HepG2 (cell line): ENCODE data around the gene MARS1. TPM values are rescaled to one million over a fixed set of nuclear protein-coding genes. Genes with fewer than 3 reads are reported as not detected.
A peak's percentile ranks its signal among the peaks of the same experiment; 100 is the strongest.

ENCODE experiments used
- AHR ChIP-seq: IDR thresholded peaks from 2 replicates; pipeline ENCODE4 v1.6.1; 2018; ENCODE audit warnings: missing genetic modification reagents, missing compliant biosample characterization
- ARID4A ChIP-seq: sonication (generic); formaldehyde crosslinking; IDR thresholded peaks from 2 replicates; pipeline ENCODE4 v1.5.0; 2020; ENCODE audit warnings: mild to moderate bottlenecking, missing genetic modification reagents, borderline replicate concordance
- ARNT2 ChIP-seq: sonication (generic); formaldehyde crosslinking; IDR thresholded peaks from 2 replicates; pipeline ENCODE4 v1.8.0; 2022; ENCODE audit warnings: mild to moderate bottlenecking, low read depth, missing genetic modification reagents, moderate library complexity
- DRAP1 ChIP-seq: IDR thresholded peaks from 2 replicates; pipeline ENCODE4 v1.6.1; 2016; ENCODE audit warnings: missing genetic modification reagents, missing compliant biosample characterization
- ELF3 ChIP-seq: IDR thresholded peaks from 2 replicates; pipeline ENCODE4 v1.6.1; 2016; ENCODE audit warnings: missing genetic modification reagents, missing compliant biosample characterization
- FOXA3 ChIP-seq: IDR thresholded peaks from 2 replicates; pipeline ENCODE4 v1.6.1; 2016; ENCODE audit warnings: missing genetic modification reagents, missing compliant biosample characterization
- GABPB1 ChIP-seq: IDR thresholded peaks from 2 replicates; pipeline ENCODE4 v1.6.1; 2016; ENCODE audit warnings: mild to moderate bottlenecking, missing genetic modification reagents, moderate library complexity, missing compliant biosample characterization
- GATAD2A ChIP-seq: IDR thresholded peaks from 2 replicates; pipeline ENCODE4 v1.6.1; 2016
- HMG20A ChIP-seq: IDR thresholded peaks from 2 replicates; pipeline ENCODE4 v1.6.1; 2016; ENCODE audit warnings: borderline replicate concordance
- KDM2A ChIP-seq: sonication (generic); formaldehyde crosslinking; IDR thresholded peaks from 2 replicates; pipeline ENCODE4 v1.4.0; 2020; ENCODE audit warnings: low read depth, missing genetic modification reagents, borderline replicate concordance
- PHF20 ChIP-seq: sonication (generic); formaldehyde crosslinking; IDR thresholded peaks from 2 replicates; pipeline ENCODE4 v1.5.0; 2020; ENCODE audit warnings: mild to moderate bottlenecking, missing genetic modification reagents
- PRPF4 ChIP-seq: fragments of 200-400 bp; formaldehyde crosslinking; IDR thresholded peaks from 2 replicates; pipeline ENCODE4 v1.6.1; 2016; ENCODE audit warnings: low read length, low read depth; ENCODE audit not compliant: poor library complexity, severe bottlenecking
- SIN3A ChIP-seq: IDR thresholded peaks from 2 replicates; pipeline ENCODE4 v1.6.1; 2011; ENCODE audit warnings: low read depth, mild to moderate bottlenecking, control low read depth, low read length, borderline replicate concordance
- SMAD1 ChIP-seq: sonication (generic); formaldehyde crosslinking; IDR thresholded peaks from 2 replicates; pipeline ENCODE4 v1.4.0; 2020; ENCODE audit warnings: missing genetic modification reagents, low read depth, mild to moderate bottlenecking, borderline replicate concordance
- TFE3 ChIP-seq: IDR thresholded peaks from 2 replicates; pipeline ENCODE4 v1.6.1; 2016
- ZBTB7B ChIP-seq: sonication (generic); formaldehyde crosslinking; IDR thresholded peaks from 2 replicates; pipeline ENCODE4 v1.4.0; 2020; ENCODE audit warnings: missing genetic modification reagents
- ZFX ChIP-seq: sonication (generic); formaldehyde crosslinking; IDR thresholded peaks from 2 replicates; pipeline ENCODE4 v1.4.0; 2020; ENCODE audit warnings: mild to moderate bottlenecking, low read depth, missing genetic modification reagents, moderate library complexity
- ZNF432 ChIP-seq: sonication (generic); formaldehyde crosslinking; IDR thresholded peaks from 2 replicates; pipeline ENCODE4 v1.5.0; 2020; ENCODE audit warnings: missing genetic modification reagents, mild to moderate bottlenecking, borderline replicate concordance
- ZNF556 ChIP-seq: sonication (generic); formaldehyde crosslinking; IDR thresholded peaks from 2 replicates; pipeline ENCODE4 v1.4.0; 2020; ENCODE audit warnings: mild to moderate bottlenecking, missing genetic modification reagents, borderline replicate concordance
- ZNF639 ChIP-seq: conservative IDR thresholded peaks from 2 replicates; pipeline ENCODE4 v1.6.1; 2018; ENCODE audit warnings: missing genetic modification reagents
- ZNF761 ChIP-seq: sonication (generic); formaldehyde crosslinking; conservative IDR thresholded peaks from 2 replicates; pipeline ENCODE4 v1.4.0; 2020; ENCODE audit warnings: mild to moderate bottlenecking, missing genetic modification reagents
- ZNF883 ChIP-seq: sonication (generic); formaldehyde crosslinking; IDR thresholded peaks from 2 replicates; pipeline ENCODE4 v1.5.1; 2020; ENCODE audit warnings: mild to moderate bottlenecking, missing genetic modification reagents; ENCODE audit errors: not compliant biosample characterization
- polyA plus RNA-seq, 8 experiments: library from polyadenylated mRNA; depleted of rRNA in 3 of 8; stranded (reverse) in 7 of 8; unstranded in 1 of 8; fragments of >200 nt; fragmentation: Illumina TruSeq in 4 of 8; extraction: Trizol in 4 of 8; gene quantifications; 2 replicates each; pipeline versions ENCODE4 v1.2.1 to v1.2.3, GENCODE V29; 2011 to 2016; ENCODE audit warnings: low read depth in 4 of 8, missing spikeins in 1 of 8, mixed read lengths in 1 of 8; ENCODE audit not compliant: insufficient read depth in 1 of 8
- total RNA-seq, 5 experiments: library from RNA; depleted of rRNA; stranded (reverse); fragments of >200 nt; fragmentation: Illumina TruSeq; extraction: Trizol; gene quantifications; 2 replicates each; pipeline ENCODE4 v1.2.3, GENCODE V29; 2016; ENCODE audit warnings: low read depth in 1 of 5

Gene MARS1
- total and polyA plus RNA-seq, 2 of the 13 experiments (the other 11 are each of a cell fraction or from before 2014, with no cell fraction given), result 115 to 181 TPM

GRCh38 chr12:57546438-57547287 lies 58.8 kb downstream of the MARS1 start, which contains the start of gene DCTN2 (continued):
- TF ChIP-seq ARID4A (CRISPR knock-in tag) (peak; percentile 51; the same call in 1 of the 2 replicates), ZNF761 (CRISPR knock-in tag) (peak; percentile 65; the same call in 1 of the 2 replicates), SIN3A (peak; percentile 77), FOXA3 (0 out of 2 replicates have a peak, but pooled peaks have one; percentile 40), ZNF432 (CRISPR knock-in tag) (no peak), SMAD1 (0 out of 2 replicates have a peak, but pooled peaks have one; percentile 36), DRAP1 (peak; percentile 77), AHR (CRISPR knock-in tag) (no peak), GATAD2A (CRISPR knock-in tag) (0 out of 2 replicates have a peak, but pooled peaks have one; percentile 9), PHF20 (CRISPR knock-in tag) (peak; percentile 62), ARNT2 (CRISPR knock-in tag) (peak; percentile 86; the same call in 1 of the 2 replicates), TFE3 (CRISPR knock-in tag) (peak; percentile 33; the same call in 1 of the 2 replicates), GABPB1 (CRISPR knock-in tag) (peak; percentile 75), HMG20A (CRISPR knock-in tag) (no peak), KDM2A (CRISPR knock-in tag) (peak; percentile 51; the same call in 1 of the 2 replicates), ZNF883 (CRISPR knock-in tag) (peak; percentile 32), ZFX (CRISPR knock-in tag) (peak; percentile 81), ZNF639 (peak; percentile 55; the same call in 1 of the 2 replicates), ELF3 (CRISPR knock-in tag) (peak; percentile 28; the same call in 1 of the 2 replicates), ZBTB7B (CRISPR knock-in tag) (peak; percentile 17; the same call in 1 of the 2 replicates), ZNF556 (peak; percentile 53; the same call in 1 of the 2 replicates), PRPF4 (no peak)
